ENCODE data around the gene TGFBR3L.
"Not testable (repeated sequence)": the region's sequence is repeated elsewhere in the genome, so short reads cannot be mapped to it uniquely, and the experiment has no call there.

The TGFBR3L gene

DNA sequence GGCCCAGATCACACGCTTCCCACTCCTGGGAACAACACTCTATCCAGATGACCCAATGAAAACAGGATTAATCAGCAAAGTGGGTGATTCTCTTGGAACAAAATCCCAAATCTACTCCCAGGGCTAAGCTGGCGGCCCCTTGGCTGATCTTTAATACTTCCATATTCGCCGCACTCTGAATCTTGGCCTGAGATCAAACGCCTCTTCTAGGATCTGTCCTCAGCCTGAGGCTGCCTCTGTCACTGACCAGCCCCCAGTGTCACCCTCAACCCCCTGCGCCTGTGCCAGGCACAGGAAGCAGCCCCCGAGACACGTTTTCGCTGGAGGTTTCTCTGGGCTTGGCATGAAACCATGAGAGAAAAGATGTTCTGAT lies 13.7 kb downstream of the TGFBR3L start:
- DNase-seq (ENCODE audit: low read depth): no peak

DNA sequence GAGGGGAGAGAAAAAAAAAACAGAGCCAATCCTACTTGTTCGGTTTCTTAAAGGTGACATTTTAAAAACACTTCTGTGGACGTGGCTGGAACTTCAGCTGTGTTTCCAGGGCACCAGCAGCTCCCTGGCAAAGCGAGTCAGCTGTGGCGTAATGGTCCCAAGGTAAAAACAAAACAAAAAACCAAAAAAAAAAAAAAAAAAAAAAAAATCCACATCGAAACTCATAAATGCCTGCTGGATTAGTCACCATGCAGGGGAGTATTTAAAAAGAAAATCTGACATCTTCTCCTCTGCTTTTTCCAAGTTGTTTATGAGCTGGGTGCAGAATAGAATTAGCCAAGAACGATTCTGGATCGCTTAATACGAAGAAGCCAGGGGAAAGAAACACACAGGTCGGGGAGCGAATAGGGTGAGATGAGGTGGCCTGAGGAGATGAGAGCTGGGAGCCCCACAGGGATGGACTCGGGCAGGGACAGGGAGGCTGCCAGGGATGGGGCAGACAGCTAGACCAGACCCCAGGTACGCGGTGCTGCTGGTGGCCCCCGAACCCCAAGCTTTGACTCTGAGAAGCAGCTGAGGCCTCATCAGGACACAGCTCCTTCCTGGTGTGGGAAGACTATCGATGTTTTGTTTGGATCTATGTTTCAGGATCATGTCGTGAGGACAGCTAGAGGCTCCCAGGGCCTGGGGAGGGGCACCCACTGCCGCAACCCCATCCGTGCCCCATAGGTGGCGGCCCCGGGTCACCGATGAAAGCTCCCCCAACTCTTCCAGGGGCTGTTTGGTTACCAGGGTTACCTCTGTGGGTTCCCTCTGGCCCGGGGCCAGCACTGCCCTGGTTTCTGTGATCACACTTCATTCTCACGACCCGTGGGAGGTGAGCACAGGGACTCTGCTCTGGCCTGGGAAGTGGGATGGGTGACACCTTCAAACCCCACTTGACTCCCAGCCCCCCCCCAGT lies 14.4 kb downstream of the TGFBR3L start:
- peak; percentile 30 for DNase-seq (ENCODE audit: low read depth)

DNA sequence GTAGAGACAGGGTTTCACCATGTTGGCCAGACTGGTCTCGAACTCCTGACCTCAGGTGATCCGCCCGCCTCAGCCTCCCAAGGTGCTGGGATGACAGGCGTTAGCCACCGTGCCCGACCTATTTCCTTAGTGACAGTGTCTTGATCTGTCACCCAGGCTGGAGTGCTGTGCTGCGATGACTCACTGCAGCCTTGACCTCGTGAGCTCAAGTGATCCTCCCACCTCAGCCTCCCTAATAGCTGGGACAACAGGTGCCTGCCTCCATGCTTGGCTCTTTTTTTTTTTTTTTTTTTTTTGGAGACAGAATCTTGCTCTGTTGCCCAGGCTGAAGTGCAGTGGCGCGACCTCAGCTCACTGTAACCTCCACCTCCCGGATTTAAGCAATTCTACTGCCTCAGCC lies 15.4 kb downstream of the TGFBR3L start:
- DNase-seq (ENCODE audit: low read depth): not testable (repeated sequence)

DNA sequence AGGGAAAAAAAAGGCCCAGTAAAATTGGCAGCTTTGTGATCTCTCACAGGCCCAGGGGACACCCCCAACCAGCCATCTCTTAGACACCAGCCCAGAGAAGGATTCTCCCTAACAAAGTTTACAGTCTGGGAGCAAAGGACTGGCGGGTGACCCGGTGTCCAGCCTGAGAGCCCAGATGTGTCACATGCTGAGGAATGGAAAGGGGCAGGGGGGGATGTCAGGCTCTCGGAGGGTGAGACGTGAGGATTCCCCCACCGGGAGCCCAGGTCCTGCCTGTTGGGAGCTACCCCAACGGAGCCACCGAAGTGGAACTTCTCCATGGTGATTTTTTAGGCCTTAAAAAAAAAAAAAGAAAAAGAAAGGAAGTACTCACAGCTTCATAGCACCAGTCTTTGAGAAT lies 16.1 kb downstream of the TGFBR3L start:
- DNase-seq (ENCODE audit: low read depth): no peak

DNA sequence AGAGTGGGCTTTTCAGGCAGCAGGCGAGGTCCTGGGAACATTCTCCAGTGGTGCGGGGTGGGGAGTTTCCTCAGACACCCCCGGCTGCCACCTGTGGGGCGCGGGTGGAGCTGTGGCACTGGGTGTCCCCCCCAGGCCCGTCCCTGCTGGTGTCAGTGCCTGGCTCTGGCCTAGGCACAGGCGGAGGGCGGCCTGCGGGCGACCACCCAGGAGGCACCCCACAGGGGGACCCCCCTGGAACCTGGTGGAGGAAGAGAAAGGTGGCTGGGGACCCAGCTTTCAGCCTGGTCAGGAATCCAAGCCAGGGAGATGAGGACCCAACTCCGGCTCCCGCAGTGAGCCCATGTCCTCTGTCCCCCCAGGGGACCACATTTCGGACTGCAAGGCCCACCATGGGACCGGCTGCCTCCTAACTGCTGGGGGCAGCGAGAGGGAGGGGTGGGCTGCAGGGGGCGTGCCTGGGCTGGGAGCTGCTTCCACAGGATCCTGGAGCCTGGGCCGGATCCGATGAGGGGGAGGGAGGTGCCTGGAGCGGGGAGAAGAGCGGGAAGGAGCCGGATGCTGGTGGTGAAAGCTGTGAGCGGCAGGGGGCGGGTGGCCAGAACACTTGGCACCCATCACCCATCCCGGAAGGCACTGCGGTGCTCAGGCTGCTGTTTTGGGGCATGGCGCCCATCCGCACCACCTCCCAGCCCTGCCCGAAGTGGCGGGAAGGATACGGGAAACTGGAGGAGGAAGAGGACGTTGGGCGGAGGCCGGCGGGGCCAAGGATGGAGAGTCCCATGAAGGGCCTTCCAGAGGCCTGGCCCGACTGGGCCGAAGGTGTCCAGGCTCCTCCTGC lies 16.8 kb downstream of the TGFBR3L start:
- no peak for DNase-seq (ENCODE audit: low read depth)

DNA sequence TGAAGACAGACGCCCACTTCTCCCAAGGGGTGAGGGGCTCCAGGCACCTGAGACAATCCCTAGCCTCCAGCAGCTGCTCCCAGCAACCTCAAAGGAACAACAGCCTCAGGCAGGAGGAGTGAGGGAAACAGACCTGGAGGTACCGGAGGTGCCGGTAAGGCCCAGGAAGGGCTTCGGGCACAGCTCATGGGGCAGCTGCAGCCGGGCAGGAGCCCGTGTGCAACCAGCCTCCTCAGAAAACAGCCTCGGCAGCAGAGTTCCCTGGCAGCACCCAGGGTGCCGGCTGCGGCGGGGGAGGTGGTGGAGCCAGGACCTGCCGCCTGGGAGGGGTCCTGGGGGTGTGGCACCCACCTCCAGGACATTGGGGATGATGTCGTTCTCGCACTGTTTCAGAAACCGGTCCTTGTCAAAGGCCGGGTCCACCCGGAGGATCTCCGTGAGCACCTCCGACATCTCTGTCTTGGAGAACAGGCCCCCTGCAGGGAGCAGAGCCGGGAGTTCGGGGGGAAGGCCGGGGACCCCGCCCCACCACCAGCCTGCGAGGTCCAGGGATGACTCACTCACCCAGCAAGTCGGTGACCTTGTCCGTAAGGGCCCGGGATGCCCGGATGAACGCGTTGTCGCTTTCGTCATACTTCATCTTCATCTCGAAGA lies 17.8 kb downstream of the TGFBR3L start:
- DNase-seq (ENCODE audit: low read depth): no peak

DNA sequence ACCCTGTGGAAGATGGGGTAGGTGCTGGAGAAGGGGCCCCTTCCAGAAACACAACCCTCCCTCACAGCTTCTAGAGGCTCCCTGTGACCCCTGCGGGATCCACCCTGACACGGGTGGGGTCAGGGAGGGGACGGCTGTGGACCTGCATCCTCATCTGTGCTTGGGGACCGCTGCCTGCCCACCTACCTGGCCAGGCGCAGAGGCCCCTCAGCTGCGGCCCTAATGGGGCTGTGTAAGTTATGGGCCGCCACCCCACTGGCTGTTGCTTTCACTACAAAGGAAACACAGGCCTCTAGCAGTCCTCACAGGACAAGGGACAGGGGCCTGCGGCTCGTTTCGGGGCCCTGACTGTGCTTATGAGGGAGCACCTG lies 18.3 kb downstream of the TGFBR3L start:
- no peak for DNase-seq (ENCODE audit: low read depth)

DNA sequence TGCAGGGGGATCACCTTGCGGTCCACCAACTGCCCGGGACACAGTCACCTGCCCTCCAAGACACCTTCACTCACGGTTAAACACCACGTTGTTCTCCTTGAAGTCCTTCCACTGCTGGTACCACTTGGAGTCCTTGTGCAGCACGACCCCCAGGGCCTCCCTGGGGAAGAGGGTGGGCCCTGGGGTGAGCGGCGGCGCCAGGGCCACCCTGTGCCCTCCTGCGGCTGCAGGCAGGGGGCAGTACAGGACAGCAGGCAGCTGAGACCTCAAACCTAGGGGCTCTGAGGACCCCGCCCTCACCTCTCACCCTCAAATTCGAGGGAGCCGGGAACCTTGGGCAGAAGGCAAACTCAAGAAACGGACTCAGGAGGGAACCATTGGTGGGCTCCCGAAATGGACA lies 18.8 kb downstream of the TGFBR3L start:
- no peak for DNase-seq (ENCODE audit: low read depth)

DNA sequence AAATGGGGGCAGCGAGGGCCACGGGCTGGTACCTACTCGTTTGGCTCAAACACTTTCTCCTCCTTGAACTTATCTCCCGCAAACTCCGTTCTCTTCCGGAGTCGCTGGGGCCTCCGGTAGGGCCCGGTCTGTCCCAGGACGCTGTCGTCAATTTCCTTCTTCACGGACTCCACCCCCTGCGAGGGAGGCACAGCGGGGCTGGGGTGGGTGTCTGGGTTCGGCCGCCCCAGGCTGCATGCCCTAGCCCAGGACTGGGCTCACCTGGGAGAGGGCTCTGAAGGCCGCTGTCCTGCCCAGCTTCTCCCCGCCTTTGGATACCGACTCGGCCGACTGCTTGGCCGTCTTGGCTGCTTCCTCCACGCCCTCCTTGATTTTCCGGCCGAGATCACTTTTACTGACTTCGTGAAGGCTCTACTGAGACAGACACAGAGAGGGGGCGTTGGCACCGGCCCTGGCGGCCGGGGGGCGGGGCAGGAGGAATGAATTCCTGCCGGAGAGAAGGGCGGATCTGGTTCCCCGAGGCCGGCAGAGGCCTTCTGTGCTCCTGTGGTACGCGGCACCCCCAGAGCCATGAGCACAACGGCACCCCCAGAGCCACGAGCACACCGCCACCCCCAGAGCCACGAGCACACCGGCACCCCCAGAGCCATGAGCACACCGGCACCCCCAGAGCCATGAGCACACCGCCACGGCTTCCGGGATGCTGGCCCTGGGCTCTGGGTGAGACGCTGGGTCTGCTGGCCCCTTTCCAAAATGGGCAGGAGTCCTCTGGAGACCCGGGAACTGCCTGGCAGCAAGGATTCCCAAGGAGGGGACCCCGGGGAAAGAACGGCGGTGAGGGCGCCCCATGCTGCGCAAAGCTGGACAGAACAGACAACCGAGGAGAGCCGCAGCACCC lies 19.4 kb downstream of the TGFBR3L start:
- DNase-seq (ENCODE audit: low read depth): no peak

DNA sequence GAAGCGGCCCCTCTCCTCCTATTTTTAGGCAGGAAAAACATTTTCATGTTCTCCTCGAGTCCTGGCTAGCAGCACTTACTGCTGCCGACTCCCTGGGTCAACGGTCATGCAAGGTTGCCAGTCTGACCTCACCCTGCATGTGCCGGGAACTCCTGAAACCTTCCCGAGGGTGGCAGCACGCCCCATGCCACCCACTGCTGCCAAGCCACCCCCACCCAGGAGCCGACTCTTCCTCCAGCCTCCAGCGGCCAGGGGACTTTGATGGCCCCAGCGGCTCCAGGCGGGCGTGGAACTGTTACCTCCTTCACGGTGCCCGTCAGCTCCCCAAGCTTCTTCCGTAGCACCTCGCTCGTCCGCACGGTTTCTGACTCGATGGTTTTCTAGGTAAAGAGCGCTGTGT lies 20.1 kb downstream of the TGFBR3L start:
- DNase-seq (ENCODE audit: low read depth): no peak

DNA sequence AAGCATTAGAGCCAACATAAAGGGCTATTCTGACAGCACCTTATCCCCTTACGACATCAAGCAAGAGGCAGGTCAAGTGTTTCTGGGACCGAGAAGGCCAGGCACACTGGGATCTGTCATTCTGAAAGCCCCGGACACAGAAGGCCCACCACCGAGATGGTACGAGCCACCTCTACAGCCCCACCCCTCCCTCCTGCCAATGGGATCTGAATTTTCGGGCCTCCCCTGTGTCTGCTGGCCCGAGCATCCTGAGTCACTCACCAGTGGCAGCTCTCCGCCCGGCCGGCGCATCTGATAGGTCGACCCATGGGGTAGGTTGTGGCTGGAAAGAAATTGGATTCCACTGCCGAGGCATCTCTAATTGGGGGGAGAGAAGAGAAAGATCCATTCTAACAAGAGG lies 26.2 kb downstream of the TGFBR3L start:
- DNase-seq (ENCODE audit: low read depth): no peak

DNA sequence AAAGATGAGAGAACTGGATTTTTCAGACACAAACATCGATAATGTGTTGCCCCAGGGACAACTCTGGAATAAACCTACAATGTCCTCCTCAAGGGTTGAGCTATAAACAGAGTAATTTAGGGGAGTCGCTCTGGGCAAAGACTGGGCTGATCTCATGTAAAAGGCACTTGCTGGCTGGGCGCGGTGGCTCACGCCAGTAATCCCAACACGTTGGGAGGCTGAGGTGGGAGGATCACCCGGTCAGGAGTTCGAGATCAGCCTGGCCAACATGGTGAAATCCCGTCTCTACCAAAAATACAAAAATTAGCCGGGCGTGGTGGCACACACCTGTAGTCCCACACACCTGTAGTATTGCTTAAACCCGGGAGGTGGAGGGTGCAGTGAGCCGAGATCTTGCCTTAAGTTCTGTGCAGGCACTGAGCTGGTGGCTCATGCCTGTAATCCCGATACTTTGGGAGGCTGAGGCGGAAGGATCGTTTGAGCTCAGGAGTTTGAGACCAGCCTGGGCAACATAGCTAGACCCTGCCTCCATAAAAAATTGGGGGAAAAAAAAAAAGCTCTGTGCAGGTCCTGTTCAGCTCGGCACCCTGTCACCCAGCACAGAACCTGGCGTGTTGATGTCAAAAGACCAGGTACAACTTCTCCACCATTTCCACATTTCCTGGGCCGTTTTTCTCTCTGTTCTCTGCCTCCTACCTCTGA lies 27.4 kb downstream of the TGFBR3L start:
- no peak for DNase-seq (ENCODE audit: low read depth)

DNA sequence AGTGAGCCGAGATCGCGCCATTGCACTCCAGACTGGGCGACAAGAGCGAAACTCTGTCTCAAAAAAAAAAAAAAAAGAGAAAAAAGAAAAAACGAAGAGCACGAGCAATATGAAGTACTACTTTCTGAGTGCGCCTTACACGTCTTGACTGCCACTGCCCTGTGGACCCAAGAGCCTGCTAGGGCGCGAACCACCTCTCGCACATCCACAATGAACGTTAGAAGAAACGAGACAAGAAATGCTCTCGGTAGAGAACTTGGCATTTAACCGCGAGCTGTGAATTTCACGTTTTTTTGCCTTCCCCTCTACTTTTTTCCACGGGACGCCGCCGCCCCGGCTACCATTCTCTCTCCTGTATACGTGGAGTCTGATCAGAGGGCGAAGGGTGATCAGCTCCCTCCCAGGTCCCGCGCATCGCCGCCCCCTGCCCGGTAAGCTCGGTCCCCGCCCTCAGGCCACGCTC lies 28.4 kb downstream of the TGFBR3L start:
- DNase-seq (ENCODE audit: low read depth): no peak

DNA sequence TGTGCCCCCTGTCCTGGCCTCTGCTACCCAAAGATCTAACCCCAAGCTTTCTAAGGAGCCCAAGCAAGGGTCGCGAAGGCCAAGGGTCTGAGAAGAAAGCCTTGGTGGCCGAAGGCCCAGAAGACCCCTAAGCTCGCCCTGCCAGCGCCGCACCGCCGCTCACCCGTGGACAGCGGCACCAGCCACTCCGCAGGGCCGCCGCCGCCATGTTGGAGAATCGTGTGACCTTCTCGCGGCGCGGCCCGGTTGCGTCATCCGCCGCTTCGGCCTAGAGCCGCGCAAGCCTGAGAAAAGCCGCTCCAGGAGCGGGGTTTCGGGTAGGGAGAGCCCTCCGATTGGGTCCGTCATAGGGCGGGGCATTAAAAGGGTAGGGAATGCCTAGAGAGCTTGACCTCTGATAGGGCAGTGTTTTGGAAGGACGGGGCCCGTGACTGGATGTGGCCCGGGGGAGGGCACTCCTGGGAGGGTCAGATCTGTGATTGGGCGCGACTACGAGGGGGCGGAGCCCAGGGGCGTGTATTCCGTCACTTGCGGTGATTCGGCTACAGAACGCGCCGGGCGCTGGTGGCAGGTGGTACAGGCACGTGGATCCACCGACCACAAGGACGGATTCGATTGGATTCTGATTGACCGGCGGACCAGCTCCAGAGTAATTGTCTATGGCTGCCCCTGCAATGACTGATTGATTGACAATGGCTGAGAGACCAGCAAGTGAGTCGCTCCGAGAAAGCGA lies 29.0 kb downstream of the TGFBR3L start, which contains the start of gene TIMM44:
TSS of gene TIMM44 (minus strand) at position 223 of the 733 bp plus-strand sequence. CDS start at position 208, 15 bp downstream.
- peak; percentile 94 for DNase-seq (ENCODE audit: low read depth)

DNA sequence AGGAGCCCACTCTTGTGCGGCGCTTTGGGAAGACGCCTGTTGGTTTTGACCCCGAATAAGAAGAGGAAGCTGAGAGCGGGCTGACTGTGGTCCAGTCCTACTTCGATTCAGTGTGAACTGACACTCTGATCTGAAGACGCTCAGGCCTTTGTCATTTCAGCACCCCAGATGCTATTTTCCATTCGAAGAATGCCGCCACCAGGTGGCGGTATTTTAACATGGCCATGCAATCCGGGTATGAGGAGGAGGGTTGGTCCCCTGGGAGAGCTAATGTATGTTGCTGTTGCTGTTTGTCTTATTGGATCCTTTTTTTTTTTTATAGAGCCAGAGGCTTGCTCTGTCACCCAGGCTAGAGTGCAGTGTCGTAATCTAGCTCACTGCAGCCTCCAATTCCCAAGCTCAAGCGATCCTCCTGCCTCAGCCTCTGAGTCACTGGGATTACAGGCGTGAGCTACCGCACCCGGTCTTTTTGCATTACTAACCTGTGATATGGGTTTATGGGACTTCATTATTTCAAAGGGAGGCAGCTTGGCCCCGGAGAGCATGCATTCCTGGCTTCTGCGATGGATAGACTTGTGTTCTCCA lies 29.6 kb downstream of the TGFBR3L start:
- peak; percentile 58 for DNase-seq (ENCODE audit: low read depth)

DNA sequence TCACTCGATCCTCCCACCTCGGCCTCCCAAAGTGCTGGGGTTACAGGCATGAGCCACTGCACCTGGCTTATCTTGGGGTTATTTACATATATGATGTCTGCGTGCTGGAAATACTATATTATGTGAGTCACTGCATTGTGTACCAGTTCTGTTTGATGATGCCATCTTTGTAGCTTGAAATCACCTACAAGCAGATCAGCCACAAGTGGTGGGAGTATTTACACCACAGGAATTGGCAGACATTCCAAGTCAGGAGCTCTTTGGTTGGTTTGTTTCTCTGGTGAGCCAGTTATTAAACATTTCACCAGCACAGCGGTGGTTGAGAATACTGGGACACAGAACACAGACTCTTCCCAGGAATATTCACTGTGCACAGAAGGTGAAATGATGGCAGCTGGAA lies 33.3 kb downstream of the TGFBR3L start:
- DNase-seq (ENCODE audit: low read depth): no peak

DNA sequence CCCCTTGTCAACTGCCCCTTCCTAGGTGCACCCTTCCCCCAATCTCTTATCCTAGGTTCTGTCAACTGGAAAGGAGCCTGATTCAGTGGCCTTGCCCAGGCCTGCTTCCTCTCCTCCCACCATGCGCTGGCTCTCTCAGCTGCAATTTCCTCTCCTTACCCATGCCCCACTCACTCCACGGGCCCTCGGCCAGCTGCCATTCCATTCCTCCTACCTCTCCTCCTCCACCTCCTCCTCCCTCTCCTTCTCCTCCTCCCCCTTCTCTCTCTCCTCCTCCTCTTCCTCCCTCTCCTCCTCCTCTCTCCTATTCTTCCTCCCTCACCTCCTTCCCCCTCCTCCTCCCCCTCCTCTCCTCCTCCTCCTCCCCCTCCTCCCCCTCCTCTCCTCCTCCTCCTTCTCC lies 38.4 kb downstream of the TGFBR3L start:
- DNase-seq (ENCODE audit: low read depth): no peak

DNA sequence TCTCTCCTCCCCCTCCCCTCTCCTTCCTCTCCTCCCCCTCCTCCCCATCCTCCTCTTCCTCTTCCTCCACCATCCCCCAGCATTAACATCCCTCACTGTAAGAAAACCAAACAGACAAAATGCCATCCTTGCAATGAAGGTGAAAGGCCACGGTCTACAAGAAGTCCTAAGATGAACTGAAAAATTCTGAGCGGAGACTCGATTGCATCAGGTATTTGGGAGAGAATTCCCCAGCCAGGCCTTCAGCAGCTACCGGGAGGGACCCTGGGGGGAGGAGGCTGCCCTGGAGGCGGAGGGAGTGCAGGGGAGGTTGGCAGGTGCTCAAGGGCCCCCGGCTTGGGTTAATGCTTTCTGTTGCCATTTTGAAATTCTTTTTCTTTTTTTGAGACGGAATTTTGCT lies 38.9 kb downstream of the TGFBR3L start:
- no peak for DNase-seq (ENCODE audit: low read depth)

DNA sequence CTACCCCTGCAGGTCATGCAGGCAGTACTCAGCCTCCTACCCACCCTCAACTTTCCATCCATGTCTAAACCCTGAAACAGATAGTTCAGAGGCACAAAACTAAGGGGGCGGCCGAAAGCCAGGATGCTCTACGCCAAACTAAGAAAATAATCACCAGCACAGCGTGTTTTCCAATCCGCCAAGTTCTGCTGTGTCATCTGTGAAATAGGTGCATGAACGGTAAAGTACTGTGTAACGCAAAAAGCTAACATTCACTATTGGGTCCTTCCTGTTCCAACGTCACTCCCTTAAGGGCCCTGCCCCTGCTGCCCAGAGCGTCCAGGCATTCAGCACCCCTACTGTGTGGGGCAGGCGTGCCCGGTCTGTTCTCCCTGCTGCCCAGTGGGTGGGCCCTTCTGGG lies 41.1 kb downstream of the TGFBR3L start:
- DNase-seq (ENCODE audit: low read depth): no peak

DNA sequence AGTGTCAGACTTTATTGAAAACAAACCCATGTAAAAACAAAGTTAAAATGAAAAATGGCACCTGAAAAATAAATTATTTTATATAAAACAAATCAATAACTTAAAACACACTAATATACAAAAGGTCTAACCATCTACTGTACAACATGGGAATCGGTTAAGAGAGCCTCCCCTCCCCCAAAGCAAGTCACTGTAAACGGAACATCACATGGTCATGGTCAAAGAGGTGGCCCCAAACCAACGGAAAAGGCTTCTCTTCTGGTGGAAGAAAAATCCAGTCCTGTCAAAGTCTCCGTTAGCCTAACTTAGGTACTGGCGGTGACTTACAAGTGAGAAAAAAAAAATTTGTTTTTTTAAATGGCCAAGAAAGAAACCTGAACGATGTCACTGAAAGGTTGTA lies 44.6 kb downstream of the TGFBR3L start:
- DNase-seq (ENCODE audit: low read depth): no peak

Data from HS-27A (cell line).